H1 (cell line): ENCODE results near the gene C16orf90. TPM values are rescaled to one million over a fixed set of nuclear protein-coding genes. Genes with fewer than 3 reads are reported as not detected.

Experiments
- CTCF ChIA-PET: fragments of 300-600 bp; sonication (Branson Sonifier 250); formaldehyde crosslinking; loops from one replicate; lab custom pipeline; 2021; ENCODE audit not compliant: partially characterized antibody; lab: Charles Lee
- POLR2A ChIA-PET: fragments of 300-600 bp; sonication (Branson Sonifier 250); formaldehyde crosslinking; loops from one replicate; lab custom pipeline; 2021; ENCODE audit warnings: inconsistent platforms; ENCODE audit not compliant: partially characterized antibody; lab: Charles Lee
- DNase-seq, 2 experiments: peaks; one replicate each; pipeline versions ENCODE4 v3.0.0 to v3.0.0-alpha.2; 2010 to 2022; ENCODE audit warnings: low spot score in 2 of 2, low read depth in 1 of 2, mixed read lengths in 1 of 2
- FAIRE-seq: peaks from 2 replicates; lab custom pipeline; 2011; peaks lifted over from hg19 to GRCh38; lab: Jason Lieb, UNC
- H2AFZ ChIP-seq: 2 replicates; pipeline ENCODE4 v1.8.1; 2012; ENCODE audit warnings: low read length, inconsistent platforms
- H2AK5ac ChIP-seq: 2 replicates; pipeline ENCODE4 v1.6.1; 2013; ENCODE audit warnings: low read depth, low read length
- H2BK120ac ChIP-seq: replicated peaks from 2 replicates; pipeline ENCODE3; 2013; ENCODE audit warnings: low read depth, low read length, inconsistent platforms
- H2BK12ac ChIP-seq: 2 replicates; pipeline ENCODE4 v1.6.1; 2013; ENCODE audit warnings: low read depth, low read length
- H2BK15ac ChIP-seq: 2 replicates; pipeline ENCODE4 v1.6.1; 2013; ENCODE audit warnings: low read length
- H2BK20ac ChIP-seq: 2 replicates; pipeline ENCODE4 v1.6.1; 2013; ENCODE audit warnings: low read length
- H2BK5ac ChIP-seq: 2 replicates; pipeline ENCODE4 v1.6.1; 2013; ENCODE audit warnings: low read depth, low read length
- H3K14ac ChIP-seq: 2 replicates; pipeline ENCODE4 v1.6.1; 2013; ENCODE audit warnings: inconsistent platforms; ENCODE audit not compliant: insufficient read length
- H3K18ac ChIP-seq: 2 replicates; pipeline ENCODE4 v1.6.1; 2013; ENCODE audit warnings: low read length; ENCODE audit errors: extremely low read depth
- H3K23ac ChIP-seq: 2 replicates; pipeline ENCODE4 v1.6.1; 2013; ENCODE audit warnings: inconsistent platforms; ENCODE audit not compliant: insufficient read length
- H3K23me2 ChIP-seq: 2 replicates; pipeline ENCODE4 v1.6.1; 2013; ENCODE audit warnings: low read depth, low read length
- H3K27ac ChIP-seq: 2 replicates; pipeline ENCODE4 v1.6.1; 2011; ENCODE audit warnings: low read depth, low read length, inconsistent platforms
- H3K27me3 ChIP-seq, 4 experiments: replicated peaks in 1 of 4; 1 replicate in 1 of 4; 2 replicates in 3 of 4; pipeline versions ENCODE4 v1.6.1 to v1.8.1; 2011 to 2013; ENCODE audit warnings: low read length in 3 of 4, mild to moderate bottlenecking in 3 of 4, inconsistent platforms in 2 of 4, mixed read lengths in 2 of 4, moderate library complexity in 1 of 4; ENCODE audit not compliant: control insufficient read depth in 3 of 4, insufficient read depth in 3 of 4; ENCODE audit errors: extremely low read depth in 1 of 4
- H3K36me3 ChIP-seq, 4 experiments: 2 replicates each; pipeline versions ENCODE4 v1.6.1 to v1.8.1; 2011 to 2013; ENCODE audit warnings: mild to moderate bottlenecking in 4 of 4, low read length in 3 of 4, moderate library complexity in 2 of 4, control low read depth in 1 of 4, inconsistent platforms in 1 of 4; ENCODE audit not compliant: insufficient read depth in 4 of 4, control insufficient read depth in 2 of 4
- H3K4ac ChIP-seq: replicated peaks from 2 replicates; pipeline ENCODE3; 2013; ENCODE audit warnings: low read length, low read depth, mixed read lengths, inconsistent platforms; ENCODE audit not compliant: insufficient read length
- H3K4me1 ChIP-seq, 4 experiments: replicated peaks in 1 of 4; 1 replicate in 1 of 4; 2 replicates in 3 of 4; pipeline versions ENCODE4 v1.6.1 to v1.8.1; 2011 to 2013; ENCODE audit warnings: low read length in 3 of 4, inconsistent platforms in 2 of 4, mixed read lengths in 1 of 4; ENCODE audit not compliant: insufficient read depth in 4 of 4, control insufficient read depth in 3 of 4
- H3K4me2 ChIP-seq, 2 experiments: 2 replicates each; pipeline versions ENCODE4 v1.6.1 to v1.8.1; 2011 to 2013; ENCODE audit warnings: low read depth in 2 of 2, low read length in 2 of 2, control low read depth in 1 of 2, inconsistent platforms in 1 of 2, mild to moderate bottlenecking in 1 of 2; ENCODE audit not compliant: insufficient read depth in 1 of 2
- H3K4me3 ChIP-seq, 4 experiments: fragments of 200-600, 300-600 bp in 1 of 4; sonication (generic), shearing (Covaris generic), sonication (Bioruptor Twin) in 1 of 4; 2 replicates each; pipeline versions ENCODE4 v1.5.1 to v1.8.1; 2011 to 2016; ENCODE audit warnings: low read length in 4 of 4, low read depth in 3 of 4, control low read depth in 2 of 4, inconsistent platforms in 2 of 4, mild to moderate bottlenecking in 2 of 4, mixed read lengths in 1 of 4, moderate library complexity in 1 of 4; ENCODE audit not compliant: insufficient read depth in 2 of 4; ENCODE audit errors: extremely low read depth in 1 of 4
- H3K56ac ChIP-seq: replicated peaks from 2 replicates; pipeline ENCODE3; 2013; ENCODE audit warnings: low read depth, mild to moderate bottlenecking, mixed read lengths, low read length, inconsistent platforms; ENCODE audit not compliant: insufficient read length
- H3K79me1 ChIP-seq: 2 replicates; pipeline ENCODE4 v1.6.1; 2013; ENCODE audit warnings: low read depth, low read length, control low read depth
- H3K79me2 ChIP-seq, 2 experiments: 2 replicates each; pipeline versions ENCODE4 v1.6.1 to v1.8.1; 2012 to 2013; ENCODE audit warnings: low read length in 2 of 2, mild to moderate bottlenecking in 2 of 2, inconsistent platforms in 1 of 2; ENCODE audit not compliant: insufficient read depth in 2 of 2, control insufficient read depth in 1 of 2
- H3K9ac ChIP-seq, 4 experiments: replicated peaks in 1 of 4; 1 replicate in 1 of 4; 2 replicates in 3 of 4; pipeline versions ENCODE4 v1.6.1 to v1.8.1; 2011 to 2013; ENCODE audit warnings: low read depth in 3 of 4, low read length in 3 of 4, control low read depth in 2 of 4, mild to moderate bottlenecking in 2 of 4, moderate library complexity in 2 of 4, inconsistent platforms in 1 of 4; ENCODE audit errors: extremely low read depth in 1 of 4
- H3K9me3 ChIP-seq, 2 experiments: 2 replicates each; pipeline versions ENCODE4 v1.6.1 to v1.8.1; 2012 to 2013; ENCODE audit warnings: mild to moderate bottlenecking in 2 of 2, moderate library complexity in 2 of 2, control low read depth in 1 of 2, inconsistent platforms in 1 of 2, low read depth in 1 of 2, low read length in 1 of 2, mixed read lengths in 1 of 2; ENCODE audit not compliant: insufficient read depth in 2 of 2
- H4K20me1 ChIP-seq, 2 experiments: replicated peaks in 1 of 2; 2 replicates each; pipeline versions ENCODE3 to v1.8.1; 2011 to 2013; ENCODE audit warnings: inconsistent platforms in 2 of 2, low read length in 2 of 2, mild to moderate bottlenecking in 1 of 2; ENCODE audit not compliant: insufficient read depth in 2 of 2, control insufficient read depth in 1 of 2
- H4K5ac ChIP-seq: 2 replicates; pipeline ENCODE4 v1.6.1; 2013; ENCODE audit warnings: low read length, low read depth, mixed read lengths, inconsistent platforms; ENCODE audit not compliant: insufficient read length
- H4K8ac ChIP-seq: 2 replicates; pipeline ENCODE4 v1.8.0; 2013; ENCODE audit warnings: mild to moderate bottlenecking, moderate library complexity, low read length, inconsistent platforms; ENCODE audit not compliant: insufficient read depth; ENCODE audit errors: extremely low read depth
- H4K91ac ChIP-seq: replicated peaks from 2 replicates; pipeline ENCODE3; 2013; ENCODE audit warnings: low read length, mixed read lengths, inconsistent platforms; ENCODE audit not compliant: insufficient read length
- BCL11A ChIP-seq, 2 experiments: IDR thresholded peaks; one replicate each; pipeline ENCODE4 v1.6.1; 2011; ENCODE audit warnings: low read depth in 2 of 2, low read length in 2 of 2, mild to moderate bottlenecking in 2 of 2
- CHD2 ChIP-seq: IDR thresholded peaks from 2 replicates; pipeline ENCODE4 v1.6.1; 2012; ENCODE audit warnings: low read length, improper control_type of control experiment
- CTCF ChIP-seq, 3 experiments: IDR thresholded peaks; 1 replicate in 2 of 3; 2 replicates in 1 of 3; pipeline versions ENCODE4 v1.5.1 to v1.6.1; 2011; ENCODE audit warnings: low read length in 3 of 3, mild to moderate bottlenecking in 3 of 3, inconsistent platforms in 2 of 3, low read depth in 1 of 3, moderate library complexity in 1 of 3; ENCODE audit not compliant: insufficient read depth in 1 of 3; ENCODE audit errors: control extremely low read depth in 1 of 3
- EGR1 ChIP-seq: IDR thresholded peaks from 2 replicates; pipeline ENCODE4 v1.6.1; 2011; ENCODE audit warnings: low read depth, low read length, borderline replicate concordance
- FOSL1 ChIP-seq: IDR thresholded peaks from 2 replicates; pipeline ENCODE4 v1.6.1; 2011; ENCODE audit warnings: mild to moderate bottlenecking, low read depth, low read length, moderate library complexity; ENCODE audit not compliant: insufficient read depth
- KDM1A ChIP-seq: fragments of 200-600, 300-600 bp; sonication (generic); IDR thresholded peaks from 2 replicates; pipeline ENCODE4 v1.7.1; 2016; ENCODE audit warnings: mild to moderate bottlenecking, low read length, borderline replicate concordance
- MAX ChIP-seq: IDR thresholded peaks from 2 replicates; pipeline ENCODE4 v1.6.1; 2012; ENCODE audit warnings: inconsistent platforms
- POU5F1 ChIP-seq: IDR thresholded peaks from 2 replicates; pipeline ENCODE4 v1.6.1; 2011; ENCODE audit warnings: low read depth, mild to moderate bottlenecking, low read length, moderate library complexity
- RBBP5 ChIP-seq: IDR thresholded peaks from 2 replicates; pipeline ENCODE4 v1.7.1; 2012; ENCODE audit warnings: low read depth, mild to moderate bottlenecking, inconsistent platforms, low read length, moderate library complexity, borderline replicate concordance
- TEAD4 ChIP-seq: IDR thresholded peaks from 2 replicates; pipeline ENCODE4 v1.6.1; 2012; ENCODE audit warnings: low read depth, low read length, inconsistent platforms, mixed read lengths
- WGBS, 2 experiments: shearing (Covaris generic) in 1 of 2; methylation state at CpG; one replicate each; pipeline versions ENCODE4 v1.1.6 to v1.1.7; 2013 to 2015; ENCODE audit warnings: low lambda C conversion rate in 2 of 2, mixed read lengths in 2 of 2, inconsistent platforms in 1 of 2, low coverage in 1 of 2, missing lambda C conversion rate in 1 of 2; ENCODE audit not compliant: insufficient replicate concordance in 2 of 2, insufficient coverage in 1 of 2, insufficient read length in 1 of 2; ENCODE audit errors: extremely low coverage in 1 of 2, missing lambda C conversion rate in 1 of 2; 5-methylcytosine and 5-hydroxymethylcytosine counted together
- polyA plus RNA-seq, 7 experiments: library from polyadenylated mRNA; depleted of rRNA in 3 of 7; stranded (reverse) in 5 of 7; unstranded in 2 of 7; fragments of >200 nt in 5 of 7; fragments of 200-250 nt in 2 of 7; gene quantifications; 1 replicate in 5 of 7; 2 replicates in 1 of 7; 4 replicates in 1 of 7; pipeline versions ENCODE4 v1.2.1 to v1.2.3, GENCODE V29; 2011 to 2013; ENCODE audit warnings: missing spikeins in 2 of 7, mixed read lengths in 2 of 7
- total RNA-seq: library from RNA; stranded (reverse); fragmentation: NEBNext Ultra II Directional; extraction: Animal tissue kit (Norgen Biotek cat#: 25700); gene quantifications from 2 replicates; pipeline ENCODE4 v1.2.1, GENCODE V29; 2021

Gene C16orf90
- total and polyA plus RNA-seq, 2 of the 8 experiments (the other 6 are each of a cell fraction or from before 2014, with no cell fraction given), result not detected

GRCh38 chr16:3541527-3542155, 46.4 kb upstream of the C16orf90 start:
- Histone ChIP-seq H3K36me3 (peaks cover 0 to under 1% (median 0%) of the 10 kb centered on the region in 4 experiments; a peak in 1 of 8 replicates), H2BK5ac (no peak overlapping the region), H3K23me2 (no peaks in the 10 kb centered on the region), H3K4me3 (no peak overlapping the region), H3K27ac (no peak overlapping the region), H4K20me1 (no peaks in the 10 kb centered on the region), H2BK15ac (no peak overlapping the region), H2AK5ac (no peak overlapping the region), H4K5ac (no peak overlapping the region), H3K9me3 (no peaks in the 10 kb centered on the region), H2AFZ (no peak overlapping the region), H4K91ac (no peak overlapping the region), H3K14ac (no peak overlapping the region), H2BK12ac (no peak overlapping the region), H3K79me2 (no peaks in the 10 kb centered on the region), H3K4ac (no peak overlapping the region), H3K18ac (no peak overlapping the region), H3K79me1 (no peaks in the 10 kb centered on the region), H3K4me2 (no peak overlapping the region), H3K23ac (no peak overlapping the region), H3K56ac (no peak overlapping the region), H2BK20ac (no peak overlapping the region), H4K8ac (peak overlapping the region; percentile 69; the same call in 1 of the 2 replicates), H2BK120ac (no peak overlapping the region), H3K27me3 (no peaks in the 10 kb centered on the region), H3K4me1 (peaks cover 0 to 7% (median 3%) of the 10 kb centered on the region in 4 experiments; a peak in 4 of 7 replicates), H3K9ac (peak overlapping the region in 1 of 4 experiments; percentile 30; a peak in 2 of 7 replicates)
- POLR2A ChIA-PET, result interaction anchor here (1.0 to 1.3 kb wide), 4 partner anchors 8 to 104 kb away, joined by 3 to 4 read pairs (median 3); no protein-coding TSS in a partner anchor
- CTCF ChIA-PET, result interaction anchor here (0.7 to 4.3 kb wide), 2 partner anchors 14 to 720 kb away, joined by 3 to 15 read pairs; no protein-coding TSS in a partner anchor
- DNase-seq, result no peak
- FAIRE-seq, result peak; percentile 60
- 73% methylated on average over 13 of the region's 13 CpGs; no CpG with 5 or more reads in 1 of the 2 experiments for WGBS, 2 experiments
- TF ChIP-seq RBBP5 (no peak), MAX (no peak), CTCF (IDR thresholded peaks at IDR 0.05; ENCODE audit: control extremely low read depth in 1 of 3, insufficient read depth in 1 of 3, low read depth in 1 of 3, low read length in 3 of 3) (peak in 1 of 3 experiments; percentile 16; a peak in 1 of 4 replicates), CHD2 (no peak), BCL11A (IDR thresholded peaks at IDR 0.05; ENCODE audit: low read depth in 2 of 2, low read length in 2 of 2) (no peak), POU5F1 (no peak), KDM1A (peak; percentile 21; the same call in 1 of the 2 replicates), TEAD4 (no peak), FOSL1 (no peak), EGR1 (no peak)
